Suppressor macrophage (primary cell): ENCODE measurements around the gene LIPA.
"Not testable (repeated sequence)": the region's sequence is repeated elsewhere in the genome, so short reads cannot be mapped to it uniquely, and the experiment has no call there.

Source experiments
- DNase-seq, 4 experiments: peaks; one replicate each; pipeline ENCODE4 v3.0.0-alpha.2; 2020 to 2022

LIPA gene

DNA sequence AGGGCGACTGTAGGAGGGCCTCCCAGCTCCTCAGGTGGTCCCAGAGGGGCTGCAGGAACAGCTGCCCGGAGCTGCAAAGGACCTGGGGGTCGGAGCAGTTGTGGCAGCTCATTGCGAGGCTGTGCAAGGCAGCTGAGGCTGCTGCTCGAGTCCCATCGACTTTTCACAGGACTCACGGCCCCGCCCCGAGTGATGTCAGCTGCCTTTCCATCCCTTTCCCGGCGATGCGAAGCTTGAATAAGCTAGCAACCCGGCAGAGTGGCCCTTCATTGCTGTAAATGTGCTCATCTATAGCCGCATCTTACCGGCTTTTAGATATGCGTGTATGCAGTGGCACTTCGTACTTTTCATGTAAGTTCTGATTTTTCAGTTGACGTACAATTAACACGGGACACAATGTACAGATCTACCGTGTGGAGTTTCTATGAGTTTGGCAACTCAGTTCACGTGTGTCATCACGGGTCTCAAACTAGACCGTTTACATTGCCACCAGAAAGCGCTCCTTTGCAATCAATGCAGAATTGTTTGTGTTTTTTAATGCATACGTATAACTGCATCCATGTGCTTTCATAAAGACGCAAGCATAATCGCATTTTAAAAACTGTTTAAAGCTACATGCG, 44.3 kb downstream of the LIPA start, which contains the start of gene CH25H:
CH25H (minus strand) TSS at position 137 of the 620 bp plus-strand sequence; CDS start at position 112, 25 bp downstream.
- DNase-seq = peak; percentile 66 to 74 (median 71)

DNA sequence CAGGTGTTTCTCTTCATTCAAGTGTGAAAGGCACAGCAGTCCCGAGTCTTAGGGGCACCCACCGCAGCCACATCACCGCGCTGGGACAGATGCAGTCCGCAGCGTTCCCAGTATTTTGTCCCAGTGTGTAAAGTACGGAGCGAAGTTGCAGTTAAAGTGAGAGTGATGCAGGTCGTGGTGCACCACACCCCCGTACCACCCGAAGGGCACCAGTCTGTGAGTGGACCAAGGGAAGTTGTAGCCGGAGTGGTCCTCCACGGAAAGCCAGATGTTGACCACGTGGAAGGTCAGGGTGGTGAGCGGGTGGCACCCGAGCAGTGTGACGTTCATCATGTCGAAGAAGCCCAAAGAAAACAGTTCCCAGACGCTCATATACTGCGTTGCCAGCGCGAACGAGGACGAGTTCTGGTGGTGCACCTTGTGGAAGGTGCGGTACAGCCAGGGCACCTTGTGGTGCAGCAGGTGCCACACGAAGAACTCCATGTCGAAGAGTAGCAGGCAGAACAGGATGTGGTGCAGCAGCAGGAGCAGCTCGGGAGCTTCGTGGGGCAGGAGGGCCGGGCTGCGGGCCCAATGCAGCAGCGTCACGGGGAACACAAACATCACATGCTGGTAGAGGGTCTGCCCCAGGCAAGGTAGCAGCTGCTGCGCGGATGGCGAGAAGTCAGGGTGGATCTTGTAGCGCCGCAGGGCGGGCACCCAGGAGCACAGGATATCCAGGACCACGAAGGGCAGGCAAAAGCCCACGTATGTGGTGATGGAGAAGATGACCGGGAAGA, 45.0 kb downstream of the LIPA start:
- DNase-seq = peak in 1 of 4 experiments; percentile 13

GRCh38 chr10:89204621-89205185, 46.9 kb downstream of the LIPA start:
- DNase-seq = no peak

- no peak for DNase-seq
Measured at GRCh38 chr10:89203237-89203636, 48.3 kb downstream of the LIPA start.

- DNase-seq = no peak
Measured at GRCh38 chr10:89202033-89202425, 49.5 kb downstream of the LIPA start.

- no peak for DNase-seq
Measured at GRCh38 chr10:89201345-89202032, 50.1 kb downstream of the LIPA start.

DNA sequence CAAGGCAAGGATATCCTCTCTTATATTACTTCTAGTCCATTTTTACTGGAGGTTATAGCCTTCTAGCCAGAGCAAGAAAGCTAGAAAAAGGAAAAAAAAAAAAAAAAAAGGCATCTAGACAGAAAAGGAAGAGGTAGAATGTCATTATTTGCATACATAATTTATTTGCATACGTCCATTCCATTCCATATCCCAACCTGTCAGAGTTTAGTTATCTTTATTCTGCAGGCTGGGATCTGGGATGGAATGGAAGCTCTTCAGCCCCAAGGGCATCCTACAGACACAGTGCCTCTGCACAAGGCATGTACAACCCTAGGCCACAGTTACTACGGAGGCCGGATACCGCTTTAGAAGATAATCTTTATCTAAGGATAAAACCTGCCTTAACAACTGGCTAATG, 54.1 kb downstream of the LIPA start:
- no peak for DNase-seq

DNA sequence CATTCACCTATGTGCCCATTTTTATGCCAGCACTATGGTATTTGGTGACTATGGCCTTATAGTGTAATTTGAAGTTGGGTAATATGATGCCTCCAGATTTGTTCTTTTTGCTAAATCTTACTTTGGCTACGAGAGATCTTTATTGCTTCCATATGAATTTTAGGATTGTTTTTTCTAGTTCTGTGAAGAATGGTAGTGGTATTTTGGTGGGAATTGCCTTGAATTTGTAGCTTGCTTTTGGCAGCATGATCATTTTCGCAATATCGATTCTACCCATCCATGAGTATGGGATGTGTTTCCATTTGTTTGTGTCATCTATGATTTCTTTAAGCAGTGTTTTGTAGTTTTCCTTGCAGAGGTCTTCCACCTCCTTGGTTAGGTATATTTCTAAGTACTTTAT, 60.3 kb downstream of the LIPA start:
- not testable (repeated sequence) for DNase-seq

DNA sequence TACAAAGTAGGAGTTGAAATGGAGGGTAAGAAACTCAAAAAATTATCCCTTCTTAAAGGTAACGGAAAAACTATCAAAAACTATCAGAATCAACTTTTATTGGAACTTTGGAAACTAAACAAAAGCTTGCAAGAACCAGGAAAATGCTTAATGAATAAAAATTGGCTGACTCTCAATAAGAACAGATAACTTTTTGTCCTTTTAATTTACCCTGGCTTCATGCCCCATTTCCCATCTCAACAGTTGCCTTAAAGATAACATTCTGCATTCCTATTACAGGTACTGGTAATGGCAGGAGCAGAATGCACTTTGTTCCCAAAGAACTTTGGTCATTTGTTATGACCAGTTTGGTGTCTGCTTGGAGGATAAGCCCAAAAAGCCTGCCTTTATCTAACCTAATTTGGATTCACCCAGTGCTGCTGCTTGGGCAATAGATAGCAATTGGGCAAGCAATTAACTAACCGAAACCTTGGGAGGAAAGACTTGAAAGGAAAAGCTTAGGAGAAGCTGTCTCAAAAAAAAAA, 62.3 kb downstream of the LIPA start:
- no peak for DNase-seq

- DNase-seq = no peak
Measured at GRCh38 chr10:89185658-89186057, 65.9 kb downstream of the LIPA start.

- peak in 1 of 4 experiments; percentile 43 for DNase-seq
Measured at GRCh38 chr10:89184638-89185037, 66.9 kb downstream of the LIPA start.

GRCh38 chr10:89183571-89183970, 68.0 kb downstream of the LIPA start:
- no peak for DNase-seq

GRCh38 chr10:89182894-89183293, 68.7 kb downstream of the LIPA start:
- peak in 1 of 4 experiments; percentile 20 for DNase-seq

- DNase-seq = no peak
Measured at GRCh38 chr10:89175816-89176215, 75.8 kb downstream of the LIPA start.

GRCh38 chr10:89173075-89173474, 78.5 kb downstream of the LIPA start:
- no peak for DNase-seq

DNA sequence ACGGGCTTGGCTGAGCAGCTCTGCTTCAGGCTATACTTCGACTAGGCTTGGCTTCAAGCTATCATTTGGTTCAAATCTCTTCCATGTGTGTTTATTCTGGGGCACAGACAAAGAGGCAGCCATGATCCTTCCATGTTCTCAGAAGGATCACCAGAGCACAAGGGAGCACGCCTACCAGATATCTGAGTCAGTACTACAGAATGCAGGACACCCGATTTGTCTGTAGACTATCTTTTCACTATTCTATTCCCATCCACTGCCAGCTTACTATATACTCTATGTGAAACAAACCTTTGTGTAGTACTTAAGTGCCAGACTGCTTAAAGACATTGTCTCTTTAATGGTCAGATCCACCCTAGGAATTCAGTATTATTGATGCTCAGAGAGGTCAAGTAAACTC, 79.6 kb downstream of the LIPA start:
- DNase-seq = no peak

DNA sequence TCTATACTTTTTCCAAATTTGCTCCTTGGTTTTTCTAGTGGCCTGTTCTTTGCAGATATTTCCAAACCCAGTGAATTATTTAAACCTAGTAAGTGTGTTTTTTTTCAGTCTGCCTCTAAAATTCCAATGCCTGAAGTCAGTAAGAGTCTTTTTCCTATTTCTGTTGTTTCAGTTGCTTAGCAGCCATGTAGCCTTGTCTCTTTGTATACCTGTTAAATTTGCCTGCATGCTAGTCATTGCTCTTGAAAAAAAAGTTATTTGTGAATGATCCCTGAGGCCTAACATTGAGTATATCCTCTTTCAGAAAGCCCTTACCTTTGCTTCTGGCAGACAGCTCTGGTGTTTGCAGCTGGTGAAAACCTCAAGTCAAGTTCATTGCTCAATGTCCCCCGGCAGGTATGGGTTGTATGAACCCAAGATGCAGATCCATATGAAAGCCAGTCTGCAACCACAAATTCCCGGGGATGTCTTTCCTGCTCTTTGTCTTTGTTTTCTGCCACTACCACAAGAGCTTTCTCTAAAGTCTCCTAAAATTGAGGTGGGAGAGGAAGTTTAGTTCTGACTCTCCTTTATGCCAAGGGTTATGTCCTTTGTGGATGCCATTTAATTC, 80.2 kb downstream of the LIPA start:
- no peak for DNase-seq

DNA sequence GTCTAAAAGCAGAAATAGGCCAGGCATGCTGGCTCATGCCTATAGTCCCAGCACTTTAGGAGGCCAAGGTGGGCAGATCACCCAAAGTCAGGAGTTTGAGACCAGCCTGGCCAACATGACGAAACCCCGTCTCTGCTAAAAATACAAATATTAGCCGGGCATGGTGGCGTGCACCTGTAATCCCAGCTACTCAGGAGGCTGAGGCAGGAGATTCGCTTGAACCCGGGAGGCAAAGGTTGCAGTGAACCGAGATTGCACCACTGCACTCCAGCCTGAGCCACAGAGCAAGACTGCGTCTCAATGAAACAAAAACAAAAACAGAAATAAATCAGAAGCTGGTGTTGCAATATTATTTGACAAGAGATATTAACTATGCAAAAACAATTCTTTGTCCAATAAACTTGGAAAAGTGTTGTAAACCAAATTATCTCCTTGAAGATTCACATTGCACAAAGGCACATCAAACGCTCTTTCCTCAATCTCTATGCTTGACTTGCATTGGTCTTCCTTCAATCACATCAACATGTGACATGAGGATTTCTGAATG, 83.1 kb downstream of the LIPA start:
- peak in 1 of 4 experiments; percentile 43 for DNase-seq

DNA sequence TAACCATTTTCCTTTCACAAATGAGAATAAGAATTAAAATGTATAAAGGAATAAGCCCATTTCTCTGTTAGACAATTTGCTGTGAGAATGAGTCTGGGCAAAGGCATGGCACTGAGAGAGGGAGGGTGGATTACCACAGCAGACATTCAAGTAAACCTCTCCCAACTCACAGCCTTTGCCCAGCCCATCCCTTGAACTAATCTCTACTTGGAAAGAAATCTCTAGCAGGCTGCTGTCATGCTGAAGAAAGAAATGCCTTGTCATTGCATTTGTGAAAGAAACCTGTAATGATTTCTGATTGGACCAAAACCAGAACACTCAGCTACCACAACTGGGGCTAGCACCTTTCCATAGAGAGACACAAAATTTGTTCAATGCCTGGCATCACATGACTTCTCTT, 83.7 kb downstream of the LIPA start:
- DNase-seq = no peak

DNA sequence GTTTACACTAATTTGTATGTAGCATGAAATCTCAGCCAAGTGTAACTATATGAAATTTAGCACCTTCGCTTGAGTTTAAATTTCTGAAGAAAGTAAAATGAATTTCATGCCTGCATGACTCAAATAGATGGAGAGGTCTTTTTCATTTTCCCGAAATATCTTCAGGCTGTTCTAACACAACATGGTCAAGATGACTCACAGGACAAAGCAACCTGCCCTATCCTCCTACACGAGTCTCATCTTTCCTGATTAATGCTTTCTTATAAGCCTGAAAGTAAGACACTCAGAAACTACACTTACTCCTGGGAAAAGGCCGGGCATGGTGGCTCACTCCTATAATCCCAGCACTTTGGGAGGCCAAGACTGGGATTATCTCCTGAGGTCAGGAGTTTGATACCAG, 85.7 kb downstream of the LIPA start:
- DNase-seq = no peak

GRCh38 chr10:89164920-89165319, 86.7 kb downstream of the LIPA start:
- DNase-seq = no peak

DNA sequence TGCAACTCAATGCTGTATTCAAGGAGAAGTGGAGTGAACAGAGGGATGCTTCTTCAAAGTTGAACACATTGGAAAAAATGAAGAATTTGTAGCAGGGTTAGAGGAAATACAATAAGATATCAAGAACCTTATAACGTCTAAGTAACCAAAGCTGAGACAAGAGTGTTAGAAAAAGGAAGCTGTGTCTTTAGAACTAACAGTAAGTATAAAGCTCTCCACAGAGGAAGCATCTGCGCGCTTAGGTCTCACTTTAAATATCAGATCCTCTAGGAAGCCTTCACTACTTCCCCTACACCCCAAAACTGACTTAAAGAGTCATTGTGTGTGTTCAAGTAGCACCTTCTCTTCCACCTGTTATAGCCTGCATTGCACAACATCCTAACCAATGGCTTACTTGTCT, 87.5 kb downstream of the LIPA start:
- peak; percentile 39 to 74 (median 60) for DNase-seq
